Astrocyte of the cerebellum (primary cell): Measurements from ENCODE around the gene MYO7B.

ENCODE experiments used
- DNase-seq: peaks from one replicate; pipeline ENCODE4 v3.0.0-alpha.2; 2011; ENCODE audit warnings: low read depth
- H3K4me3 ChIP-seq: 2 replicates; pipeline ENCODE4 v1.5.1; 2011; ENCODE audit warnings: mild to moderate bottlenecking, low read depth, low read length, moderate library complexity
- in situ Hi-C: cut with HindIII; loops from 2 replicates; pipeline ENCODE4 v1.10.0; 2017; ENCODE audit warnings: low sequenced_read_pairs
- TF ChIP-seq, protein P1 (sequence below): IDR thresholded peaks from 2 replicates; pipeline ENCODE4 v1.5.1; 2012; ENCODE audit warnings: low read length, low read depth, moderate library complexity, mild to moderate bottlenecking; ENCODE audit errors: missing control alignments

Gene MYO7B

DNA sequence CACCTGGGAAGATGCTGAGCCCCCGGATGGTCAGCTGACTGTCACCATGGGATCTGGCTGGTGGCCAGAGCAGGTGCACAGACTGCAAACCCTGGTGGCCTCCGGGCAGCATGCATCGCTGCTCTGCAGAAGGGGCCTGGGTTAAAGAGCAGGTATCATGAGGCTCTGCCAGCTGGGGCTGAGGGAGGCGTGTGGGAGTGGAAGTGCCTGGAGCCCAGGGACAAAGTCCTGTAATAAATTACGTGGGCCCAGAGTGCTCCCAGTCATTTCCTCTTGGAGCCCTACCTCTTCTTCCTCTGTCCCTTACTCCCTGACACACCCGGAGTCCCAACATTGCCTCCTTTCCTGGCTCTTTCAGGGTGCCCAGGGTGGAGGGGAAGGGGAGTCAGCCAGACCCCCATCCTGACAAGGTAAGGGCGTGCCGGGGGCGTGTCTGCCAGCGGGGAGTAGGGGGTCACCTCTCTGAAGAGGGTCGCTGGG lies at the start of gene MYO7B:
TSS of gene MYO7B (plus strand) at position 262 of the 480 bp plus-strand sequence. CDS start 24,040 bp downstream, outside the sequence.
- in situ Hi-C loops: no loop called here
- no peak for DNase-seq
- TF ChIP-seq, protein P1, sequence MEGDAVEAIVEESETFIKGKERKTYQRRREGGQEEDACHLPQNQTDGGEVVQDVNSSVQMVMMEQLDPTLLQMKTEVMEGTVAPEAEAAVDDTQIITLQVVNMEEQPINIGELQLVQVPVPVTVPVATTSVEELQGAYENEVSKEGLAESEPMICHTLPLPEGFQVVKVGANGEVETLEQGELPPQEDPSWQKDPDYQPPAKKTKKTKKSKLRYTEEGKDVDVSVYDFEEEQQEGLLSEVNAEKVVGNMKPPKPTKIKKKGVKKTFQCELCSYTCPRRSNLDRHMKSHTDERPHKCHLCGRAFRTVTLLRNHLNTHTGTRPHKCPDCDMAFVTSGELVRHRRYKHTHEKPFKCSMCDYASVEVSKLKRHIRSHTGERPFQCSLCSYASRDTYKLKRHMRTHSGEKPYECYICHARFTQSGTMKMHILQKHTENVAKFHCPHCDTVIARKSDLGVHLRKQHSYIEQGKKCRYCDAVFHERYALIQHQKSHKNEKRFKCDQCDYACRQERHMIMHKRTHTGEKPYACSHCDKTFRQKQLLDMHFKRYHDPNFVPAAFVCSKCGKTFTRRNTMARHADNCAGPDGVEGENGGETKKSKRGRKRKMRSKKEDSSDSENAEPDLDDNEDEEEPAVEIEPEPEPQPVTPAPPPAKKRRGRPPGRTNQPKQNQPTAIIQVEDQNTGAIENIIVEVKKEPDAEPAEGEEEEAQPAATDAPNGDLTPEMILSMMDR: no peak
- H3K4me3 ChIP-seq: no peak within 1 kb of the TSS

DNA sequence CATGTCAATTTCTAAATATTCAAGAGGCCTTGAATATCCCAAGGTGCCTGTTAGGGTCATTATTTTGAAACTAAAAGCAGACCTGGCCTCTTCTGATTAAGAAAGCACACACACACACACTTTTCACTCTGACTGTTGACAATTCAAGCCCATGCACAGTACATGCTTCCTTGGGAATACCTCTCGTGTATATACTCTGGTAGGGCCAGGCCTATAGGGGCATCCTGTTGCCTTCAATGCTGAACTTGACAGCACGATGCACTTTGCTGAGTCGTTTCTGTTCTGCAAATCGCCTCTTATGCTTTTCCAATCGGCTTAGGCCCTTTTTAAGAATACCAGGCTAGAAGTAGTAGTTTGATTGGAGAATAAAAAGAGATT lies 49.8 kb upstream of the MYO7B start:
- no peak for DNase-seq
- H3K4me3 ChIP-seq: no peak overlapping the region
- in situ Hi-C loops: no loop called here
- TF ChIP-seq, protein P1: no peak

DNA sequence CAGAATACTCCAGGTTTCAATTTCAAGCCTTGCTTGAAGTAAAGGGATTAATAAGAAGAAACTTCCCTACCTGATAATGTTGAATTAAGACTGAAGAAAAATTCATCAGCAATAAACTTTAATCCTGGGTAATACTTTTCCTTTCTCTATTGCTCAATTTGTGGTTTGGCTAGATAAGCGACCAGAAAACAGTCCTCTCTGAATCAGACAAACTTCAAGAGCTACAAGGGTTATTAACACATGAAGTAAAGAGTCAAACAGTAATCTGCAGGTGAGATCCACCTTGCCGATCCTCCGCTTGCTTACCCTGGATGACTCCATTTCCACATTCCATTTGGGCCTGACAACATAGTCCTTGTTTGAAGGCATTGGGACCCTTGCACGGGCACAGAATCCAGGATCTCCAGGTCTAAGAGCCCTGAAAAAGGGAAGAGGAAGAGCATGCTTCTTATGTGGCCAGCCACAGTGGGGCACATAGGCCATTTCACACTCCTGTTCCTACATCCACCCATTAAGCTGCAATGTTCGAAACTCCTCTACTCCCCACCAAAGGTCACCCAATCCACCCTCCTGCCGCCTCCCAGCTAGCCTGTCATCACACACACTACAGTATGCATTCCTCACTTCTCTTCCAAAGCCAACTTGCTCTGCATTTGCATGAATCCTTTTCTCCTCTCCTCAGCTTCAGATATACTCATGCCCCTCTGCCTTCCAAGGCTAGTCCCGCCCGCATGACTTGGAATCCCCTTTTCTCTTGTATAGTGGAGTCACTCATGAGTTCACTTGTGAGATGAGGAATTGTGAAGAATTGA lies 49.0 kb upstream of the MYO7B start:
- in situ Hi-C loops: no loop called here
- H3K4me3 ChIP-seq: no peak overlapping the region
- TF ChIP-seq, protein P1: no peak
- no peak for DNase-seq

DNA sequence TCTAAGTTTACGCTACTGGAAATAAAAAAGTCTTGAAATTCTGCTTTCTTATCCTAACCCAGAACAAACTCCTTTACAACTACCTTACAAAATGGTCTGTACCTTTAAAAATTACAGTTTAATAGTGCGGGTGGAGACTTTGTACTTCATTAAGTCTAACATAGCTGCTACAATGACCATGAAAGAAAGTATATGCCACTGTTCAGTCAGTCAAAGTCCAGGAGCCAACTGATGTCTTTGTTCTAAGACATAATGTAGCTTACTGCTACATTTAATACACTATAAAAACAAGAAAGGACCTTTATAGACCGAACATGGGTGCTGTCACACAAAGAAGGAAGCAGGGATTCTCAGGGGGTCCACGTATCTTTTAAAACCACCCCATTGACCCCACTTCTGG lies 45.2 kb upstream of the MYO7B start:
- H3K4me3 ChIP-seq: no peak overlapping the region
- TF ChIP-seq, protein P1: no peak
- no peak for DNase-seq
- in situ Hi-C loops: no loop called here

DNA sequence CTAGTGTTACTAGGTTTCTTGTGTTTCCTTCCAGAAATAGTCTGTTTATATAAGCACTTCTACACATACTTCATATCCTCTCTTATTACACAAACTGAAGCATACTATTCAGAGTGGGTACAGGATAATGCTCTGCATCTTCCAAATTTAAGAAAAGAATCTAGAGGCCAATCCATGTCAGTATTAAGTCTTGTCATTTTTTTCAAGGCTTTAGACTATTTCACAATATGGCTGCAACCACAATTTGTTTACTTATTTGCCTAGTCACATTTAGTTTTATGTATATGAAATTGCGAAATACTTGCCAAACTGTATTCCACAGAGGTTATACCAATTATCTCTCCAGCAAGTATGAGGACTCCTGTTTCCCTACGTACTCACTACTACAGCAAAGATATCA lies 37.1 kb upstream of the MYO7B start:
- H3K4me3 ChIP-seq: no peak overlapping the region
- TF ChIP-seq, protein P1: no peak
- in situ Hi-C loops: no loop called here
- no peak for DNase-seq

DNA sequence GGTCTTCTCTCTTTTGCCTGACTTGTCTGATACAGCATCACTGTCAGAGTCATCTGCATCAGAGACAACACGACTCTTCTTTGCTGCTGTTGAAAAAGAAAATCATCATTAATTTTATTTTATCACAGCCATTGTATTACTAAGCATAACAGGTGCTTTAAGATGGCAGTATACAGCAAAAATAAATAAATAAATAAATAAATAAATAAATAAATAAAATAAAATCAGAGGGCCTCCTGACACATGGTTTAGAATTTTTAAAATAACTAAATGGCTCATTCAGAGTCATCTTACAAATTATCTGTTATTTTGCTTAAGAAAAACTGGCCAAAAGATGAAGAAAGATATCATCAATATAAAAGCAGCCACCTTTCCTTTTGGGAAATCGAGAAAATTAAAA lies 32.0 kb upstream of the MYO7B start:
- H3K4me3 ChIP-seq: no peak overlapping the region
- in situ Hi-C loops: no loop called here
- no peak for DNase-seq
- TF ChIP-seq, protein P1: no peak
